ENCODE data around the gene CEP162.

DNA sequence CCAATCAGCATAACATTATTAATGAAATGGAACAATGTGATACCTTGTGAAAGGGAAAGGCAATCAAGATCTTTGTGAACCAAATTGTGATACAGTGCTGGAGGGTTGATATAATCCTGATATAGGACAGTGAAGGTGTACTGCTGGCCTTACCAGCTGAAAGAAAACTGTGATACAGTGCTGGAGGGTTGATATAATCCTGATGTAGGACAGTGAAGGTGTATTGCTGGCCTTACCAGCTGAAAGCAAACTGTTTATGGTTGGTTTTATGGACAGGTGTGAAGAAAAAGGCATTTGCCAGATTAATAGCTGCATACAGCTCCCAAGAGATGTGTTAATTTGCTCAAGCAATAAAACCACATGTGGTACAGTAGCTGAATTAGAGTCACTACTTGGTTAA lies 119.9 kb downstream of the CEP162 start:
- TF ChIP-seq, protein P1, sequence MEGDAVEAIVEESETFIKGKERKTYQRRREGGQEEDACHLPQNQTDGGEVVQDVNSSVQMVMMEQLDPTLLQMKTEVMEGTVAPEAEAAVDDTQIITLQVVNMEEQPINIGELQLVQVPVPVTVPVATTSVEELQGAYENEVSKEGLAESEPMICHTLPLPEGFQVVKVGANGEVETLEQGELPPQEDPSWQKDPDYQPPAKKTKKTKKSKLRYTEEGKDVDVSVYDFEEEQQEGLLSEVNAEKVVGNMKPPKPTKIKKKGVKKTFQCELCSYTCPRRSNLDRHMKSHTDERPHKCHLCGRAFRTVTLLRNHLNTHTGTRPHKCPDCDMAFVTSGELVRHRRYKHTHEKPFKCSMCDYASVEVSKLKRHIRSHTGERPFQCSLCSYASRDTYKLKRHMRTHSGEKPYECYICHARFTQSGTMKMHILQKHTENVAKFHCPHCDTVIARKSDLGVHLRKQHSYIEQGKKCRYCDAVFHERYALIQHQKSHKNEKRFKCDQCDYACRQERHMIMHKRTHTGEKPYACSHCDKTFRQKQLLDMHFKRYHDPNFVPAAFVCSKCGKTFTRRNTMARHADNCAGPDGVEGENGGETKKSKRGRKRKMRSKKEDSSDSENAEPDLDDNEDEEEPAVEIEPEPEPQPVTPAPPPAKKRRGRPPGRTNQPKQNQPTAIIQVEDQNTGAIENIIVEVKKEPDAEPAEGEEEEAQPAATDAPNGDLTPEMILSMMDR (IDR thresholded peaks at IDR 0.05 in 4 of 5, conservative IDR thresholded peaks at IDR 0.05 in 1 of 5) = no peak
- no peak for TF ChIP-seq POLR2A (IDR thresholded peaks at IDR 0.05)

All from gastrocnemius medialis (tissue), 4 donors.